Ascending aorta (tissue), 2 donors: ENCODE data around the gene SCN1A. TPM values are rescaled to one million over a fixed set of nuclear protein-coding genes. Genes with fewer than 3 reads are reported as not detected.

Experiments used
- DNase-seq, 2 donors: peaks; one replicate each; pipeline ENCODE4 v3.0.0-alpha.2; 2019; ENCODE audit warnings: low spot score in 2 of 2
- H3K27ac ChIP-seq, 2 donors: fragments of 200-600 bp; sonication (generic); one replicate each; pipeline ENCODE4 v1.5.1; 2016 to 2017; ENCODE audit warnings: mild to moderate bottlenecking in 1 of 2
- H3K27me3 ChIP-seq: fragments of 200-600 bp; sonication (generic); one replicate; pipeline ENCODE4 v1.5.1; 2017
- H3K36me3 ChIP-seq, 2 donors: fragments of 200-600 bp; sonication (generic); one replicate each; pipeline ENCODE4 v1.5.1; 2016
- H3K4me1 ChIP-seq, 2 donors: fragments of 200-600 bp; sonication (generic); one replicate each; pipeline ENCODE4 v1.5.1; 2016 to 2017; ENCODE audit warnings: mild to moderate bottlenecking in 1 of 2
- H3K4me3 ChIP-seq, 2 donors: fragments of 200-600 bp; sonication (generic); one replicate each; pipeline ENCODE4 v1.5.1; 2016 to 2017; ENCODE audit warnings: mild to moderate bottlenecking in 1 of 2
- H3K9me3 ChIP-seq, 2 donors: fragments of 200-600 bp; sonication (generic); one replicate each; pipeline ENCODE4 v1.5.1; 2016
- CTCF ChIP-seq, 3 experiments: fragments of 200-600 bp in 2 of 3; fragments of 450-650 bp in 1 of 3; sonication (generic) in 2 of 3; IDR thresholded peaks; one replicate each; pipeline ENCODE4 v1.5.1; 2016 to 2019; ENCODE audit warnings: antibody characterized with exemption in 3 of 3, mild to moderate bottlenecking in 1 of 3, moderate library complexity in 1 of 3
- intact Hi-C: fragments of 100-400 bp; cut with DNase I; formaldehyde crosslinking; loops from one replicate; pipeline ENCODE4 v1.15.1; 2023
- total RNA-seq: library from RNA; depleted of rRNA; stranded (reverse); fragments of >200 nt; gene quantifications from one replicate; pipeline ENCODE4 v1.1.0, GENCODE V29; 2016

SCN1A gene
- total RNA-seq, 1 donor from 2014 or later = not detected

- no peak for TF ChIP-seq CTCF (IDR thresholded peaks at IDR 0.05)
- intact Hi-C loops = no loop called here
- H3K27ac ChIP-seq = no peak overlapping the region
- DNase-seq = no peak
- no peaks in the 10 kb centered on the region for H3K27me3 ChIP-seq
- H3K4me3 ChIP-seq = no peak overlapping the region
- no peaks in the 10 kb centered on the region for H3K9me3 ChIP-seq
- H3K4me1 ChIP-seq = no peaks in the 10 kb centered on the region
- no peaks in the 10 kb centered on the region for H3K36me3 ChIP-seq
Observed at GRCh38 chr2:166135849-166136258, 8.0 kb upstream of the SCN1A start.

- H3K9me3 ChIP-seq = no peaks in the 10 kb centered on the region
Observed at GRCh38 chr2:166135152-166135848, 7.5 kb upstream of the SCN1A start.

DNA sequence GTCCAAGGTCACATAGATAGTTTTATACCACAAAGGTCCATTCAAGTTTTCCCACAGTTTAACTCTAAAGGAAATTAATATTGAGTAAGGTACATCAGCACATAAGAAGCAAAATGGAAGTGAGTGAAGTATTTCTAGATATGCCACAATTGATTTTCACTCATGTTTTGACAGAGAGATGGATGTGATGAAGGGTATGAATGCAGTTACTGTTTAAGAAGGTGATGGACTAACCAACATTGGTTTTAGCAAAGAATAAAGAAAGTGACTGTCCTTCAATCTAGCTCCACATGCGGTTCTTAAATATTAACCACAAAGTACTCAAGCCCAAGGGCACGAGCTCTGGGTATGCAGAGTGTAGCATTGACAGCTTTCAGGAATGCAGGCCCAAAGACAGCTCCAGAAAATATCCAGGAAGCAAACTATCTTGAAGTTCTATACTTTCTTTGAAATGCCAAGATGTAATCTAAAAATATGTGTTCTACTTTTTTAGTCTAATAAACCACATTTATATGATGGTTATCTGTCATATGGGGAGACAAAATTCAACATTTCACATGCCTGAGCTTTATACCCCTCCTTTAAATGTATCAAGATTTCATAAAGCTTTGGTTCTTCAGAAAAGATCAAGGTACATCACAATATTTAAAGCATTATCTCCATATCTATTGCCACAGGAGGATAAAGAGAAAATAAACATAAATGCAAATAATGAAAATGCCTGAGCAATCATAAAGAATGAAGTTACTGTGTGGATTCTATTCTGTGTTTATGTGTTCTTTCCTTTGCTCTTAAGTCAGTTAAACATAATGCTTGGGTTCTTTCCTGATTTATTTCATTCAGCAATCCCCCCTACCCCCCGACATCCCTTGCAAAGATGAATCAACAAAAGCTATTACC is 6.7 kb upstream of the SCN1A start:
- intact Hi-C loops = no loop called here
- DNase-seq = no peak
- H3K4me1 ChIP-seq = no peaks in the 10 kb centered on the region
- no peaks in the 10 kb centered on the region for H3K27me3 ChIP-seq
- no peaks in the 10 kb centered on the region for H3K36me3 ChIP-seq
- TF ChIP-seq CTCF (IDR thresholded peaks at IDR 0.05) = no peak
- H3K27ac ChIP-seq = no peak overlapping the region
- H3K4me3 ChIP-seq = no peak overlapping the region
- no peaks in the 10 kb centered on the region for H3K9me3 ChIP-seq

More at GRCh38 chr2:166135152-166135848, 7.5 kb upstream of the SCN1A start:
- no peak for DNase-seq
- no peaks in the 10 kb centered on the region for H3K27me3 ChIP-seq
- H3K27ac ChIP-seq = no peak overlapping the region
- H3K4me1 ChIP-seq = no peaks in the 10 kb centered on the region
- H3K4me3 ChIP-seq = no peak overlapping the region
- no peaks in the 10 kb centered on the region for H3K36me3 ChIP-seq
- TF ChIP-seq CTCF (IDR thresholded peaks at IDR 0.05) = no peak
- intact Hi-C loops = no loop called here

DNA sequence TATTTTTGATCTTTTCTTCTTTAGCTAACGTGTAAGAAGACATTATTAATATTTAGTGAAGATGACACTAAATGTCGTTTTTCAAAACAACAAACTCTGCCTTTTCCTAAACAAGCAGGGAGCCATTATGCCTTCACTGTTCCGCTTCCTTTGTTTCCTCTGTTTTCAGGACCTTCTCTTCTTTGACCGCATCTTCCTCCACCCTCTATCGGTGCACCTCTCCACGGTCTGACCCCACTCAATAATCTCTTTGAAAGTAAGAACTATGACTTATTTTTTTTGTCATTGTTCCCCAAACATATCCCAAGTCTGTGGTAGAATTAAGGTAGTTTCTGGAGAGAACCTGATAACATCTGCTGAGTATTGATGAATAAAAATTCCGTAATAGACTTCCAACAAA is 5.8 kb upstream of the SCN1A start:
- TF ChIP-seq CTCF (IDR thresholded peaks at IDR 0.05) = no peak
- Histone ChIP-seq H3K27ac (no peak overlapping the region), H3K4me1 (no peaks in the 10 kb centered on the region), H3K9me3 (no peaks in the 10 kb centered on the region), H3K4me3 (no peak overlapping the region), H3K36me3 (no peaks in the 10 kb centered on the region), H3K27me3 (no peaks in the 10 kb centered on the region)
- no peak for DNase-seq
- intact Hi-C loops = no loop called here

DNA sequence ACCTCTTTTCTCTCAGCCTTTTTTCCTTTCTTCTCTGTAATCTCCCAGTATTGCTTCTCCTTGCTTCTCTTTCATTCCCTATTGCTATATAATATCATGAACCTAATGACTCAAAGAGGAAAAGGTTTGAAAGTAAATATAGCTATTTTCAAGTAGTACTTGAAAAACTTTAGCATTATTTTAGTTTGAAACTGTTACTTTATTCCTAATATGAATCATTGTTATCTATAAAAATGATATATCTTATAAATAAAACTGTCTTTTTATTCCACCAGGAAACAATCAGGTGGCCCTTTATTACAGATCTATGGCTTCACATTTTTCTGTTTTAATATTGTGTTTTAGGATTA is 311 bp upstream of the SCN1A start:
- H3K9me3 ChIP-seq = no peaks in the 10 kb centered on the region
- DNase-seq = no peak
- TF ChIP-seq CTCF (IDR thresholded peaks at IDR 0.05) = no peak
- H3K4me1 ChIP-seq = no peaks in the 10 kb centered on the region
- no peaks in the 10 kb centered on the region for H3K36me3 ChIP-seq
- no peaks in the 10 kb centered on the region for H3K27me3 ChIP-seq
- intact Hi-C loops = loop anchor here (1.0 to 10.0 kb wide), 3 partner anchors 71 to 1133 kb away; no protein-coding TSS in a partner anchor
- H3K27ac ChIP-seq = no peak overlapping the region
- no peak overlapping the region for H3K4me3 ChIP-seq
